GM19468 (cell line): ENCODE measurements around the gene SDF2.
"Not testable (repeated sequence)": the region's sequence is repeated elsewhere in the genome, so short reads cannot be mapped to it uniquely, and the experiment has no call there.

Source experiments
- ATAC-seq: cut with Tn5 transposase; IDR thresholded peaks from one replicate; pipeline ENCODE4 v1.9.1; 2021; ENCODE audit warnings: mild to moderate bottlenecking, moderate library complexity, moderate number of reproducible peaks; ENCODE audit not compliant: unreplicated experiment; ENCODE audit errors: extremely low read depth

Gene SDF2

GRCh38 chr17:28635506-28635905 lies 26.2 kb downstream of the SDF2 start:
- ATAC-seq = no peak

GRCh38 chr17:28634206-28634865 lies 27.4 kb downstream of the SDF2 start:
- ATAC-seq = no peak

- no peak for ATAC-seq
These were observed 34.9 kb downstream of the SDF2 start for GRCh38 chr17:28626818-28627217.

- no peak for ATAC-seq
These were observed 37.6 kb downstream of the SDF2 start for GRCh38 chr17:28624148-28624547.

GRCh38 chr17:28623696-28624095 lies 38.0 kb downstream of the SDF2 start:
- ATAC-seq = no peak

- no peak for ATAC-seq
These were observed 39.5 kb downstream of the SDF2 start for GRCh38 chr17:28622186-28622585.

GRCh38 chr17:28620010-28620409 lies 41.7 kb downstream of the SDF2 start:
- no peak for ATAC-seq

GRCh38 chr17:28618464-28618863 lies 43.2 kb downstream of the SDF2 start:
- no peak for ATAC-seq

GRCh38 chr17:28616281-28616680 lies 45.4 kb downstream of the SDF2 start:
- ATAC-seq = no peak

- ATAC-seq = no peak
These were observed 46.3 kb downstream of the SDF2 start for GRCh38 chr17:28615260-28615940.

- no peak for ATAC-seq
These were observed 47.8 kb downstream of the SDF2 start, which contains the start of gene RSKR for GRCh38 chr17:28613931-28614381. TSS of gene RSKR (minus strand) at chr17:28614185. CDS start at chr17:28614161, 24 bp downstream.

GRCh38 chr17:28612936-28613872 lies 48.5 kb downstream of the SDF2 start:
- ATAC-seq = no peak

- ATAC-seq = no peak
These were observed 49.2 kb downstream of the SDF2 start for GRCh38 chr17:28612531-28612930.

GRCh38 chr17:28610376-28610775 lies 51.3 kb downstream of the SDF2 start:
- ATAC-seq = no peak

GRCh38 chr17:28604031-28604430 lies 57.7 kb downstream of the SDF2 start:
- not testable (repeated sequence) for ATAC-seq

GRCh38 chr17:28599311-28600184 lies 62.2 kb downstream of the SDF2 start:
- peak; percentile 40 for ATAC-seq

GRCh38 chr17:28598799-28599310 lies 62.9 kb downstream of the SDF2 start, which contains the start of gene SPAG5:
TSS of gene SPAG5 (minus strand) at chr17:28599025. CDS start at chr17:28598946, 79 bp downstream.
- peak; percentile 77 for ATAC-seq

- no peak for ATAC-seq
These were observed 63.3 kb downstream of the SDF2 start for GRCh38 chr17:28598389-28598788.
